ENCODE data around the gene GVQW3.
A peak's percentile ranks its signal among the peaks of the same experiment; 100 is the strongest.

Gene GVQW3

GRCh38 chr11:76380977-76381719, at the start of gene GVQW3, which contains the start of gene THAP12:
Gene GVQW3 (plus strand): TSS chr11:76381323. CDS start chr11:76381829, 506 bp downstream.
Gene THAP12 (minus strand): TSS chr11:76381132. CDS start chr11:76380836, 296 bp downstream.
- peak; percentile 92 to 96 for DNase-seq (ENCODE audit: low read depth in 2 of 2)

- no peak for DNase-seq (ENCODE audit: low read depth in 2 of 2)
Measured at GRCh38 chr11:76334826-76335389, 46.2 kb upstream of the GVQW3 start.

- DNase-seq (ENCODE audit: low read depth in 2 of 2): no peak
Measured at GRCh38 chr11:76335842-76336241, 45.3 kb upstream of the GVQW3 start.

GRCh38 chr11:76336597-76336996, 44.5 kb upstream of the GVQW3 start:
- no peak for DNase-seq (ENCODE audit: low read depth in 2 of 2)

DNA sequence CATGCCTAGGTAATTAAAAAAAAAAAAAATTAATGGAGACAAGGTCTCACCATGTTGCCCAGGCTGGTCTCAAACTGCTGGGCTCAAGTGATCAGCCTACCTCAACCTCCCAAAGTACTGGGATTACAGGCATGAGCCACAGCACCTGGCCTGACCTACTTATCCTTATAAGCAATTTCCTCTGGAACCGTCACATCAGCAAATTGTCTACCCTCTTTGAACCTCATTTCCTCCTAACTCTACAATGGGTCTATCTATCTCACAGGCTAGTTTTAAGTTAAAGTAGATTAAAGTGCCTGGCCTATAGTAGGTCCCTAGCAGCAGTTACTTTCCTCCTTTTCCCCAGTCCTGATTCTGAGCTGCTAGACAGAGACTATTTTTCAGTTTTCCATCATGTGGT, 43.7 kb upstream of the GVQW3 start:
- no peak for DNase-seq (ENCODE audit: low read depth in 2 of 2)

- DNase-seq (ENCODE audit: low read depth in 2 of 2): no peak
Measured at GRCh38 chr11:76337923-76338322, 43.2 kb upstream of the GVQW3 start.

DNA sequence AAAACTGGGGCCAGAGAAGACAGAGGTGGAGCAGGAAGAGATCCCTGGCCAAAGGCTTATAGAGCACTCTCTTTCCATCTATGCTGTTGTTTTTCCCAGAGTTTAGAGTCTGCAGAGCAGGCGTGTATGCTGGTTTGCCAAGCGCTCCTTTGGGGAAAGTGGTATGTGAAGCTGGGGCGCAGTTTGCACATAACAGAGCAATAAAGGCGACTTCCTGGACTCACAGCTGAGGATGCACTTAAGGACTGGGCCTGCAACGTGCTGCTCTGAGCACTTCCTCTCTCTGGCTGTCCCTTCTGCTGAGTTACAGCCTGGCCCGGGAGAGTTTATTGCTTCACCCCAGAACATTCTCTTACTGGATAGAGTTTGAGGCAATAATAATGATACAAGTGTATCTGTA, 41.9 kb upstream of the GVQW3 start:
- no peak for DNase-seq (ENCODE audit: low read depth in 2 of 2)

DNA sequence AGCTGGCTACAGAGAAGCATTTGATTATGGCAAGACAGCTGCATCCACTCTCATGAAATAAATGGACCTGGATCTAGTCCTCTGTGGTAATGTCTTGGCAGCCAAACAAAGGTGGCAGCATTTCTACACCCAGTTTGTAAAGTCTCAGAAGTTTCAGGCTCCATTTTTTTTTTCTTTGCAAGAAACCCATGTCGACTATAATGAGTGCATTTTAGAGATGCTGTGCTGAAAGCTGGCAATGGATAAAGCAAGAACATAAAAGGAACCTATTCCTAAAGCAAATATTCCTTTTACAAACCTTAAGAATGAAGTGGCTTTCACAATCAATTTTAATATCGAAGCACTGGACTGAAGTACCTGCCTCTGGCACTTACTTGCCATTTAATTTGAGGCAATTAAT, 33.7 kb upstream of the GVQW3 start:
- DNase-seq (ENCODE audit: low read depth in 2 of 2): no peak

- no peak for DNase-seq (ENCODE audit: low read depth in 2 of 2)
Measured at GRCh38 chr11:76348348-76348747, 32.8 kb upstream of the GVQW3 start.

DNA sequence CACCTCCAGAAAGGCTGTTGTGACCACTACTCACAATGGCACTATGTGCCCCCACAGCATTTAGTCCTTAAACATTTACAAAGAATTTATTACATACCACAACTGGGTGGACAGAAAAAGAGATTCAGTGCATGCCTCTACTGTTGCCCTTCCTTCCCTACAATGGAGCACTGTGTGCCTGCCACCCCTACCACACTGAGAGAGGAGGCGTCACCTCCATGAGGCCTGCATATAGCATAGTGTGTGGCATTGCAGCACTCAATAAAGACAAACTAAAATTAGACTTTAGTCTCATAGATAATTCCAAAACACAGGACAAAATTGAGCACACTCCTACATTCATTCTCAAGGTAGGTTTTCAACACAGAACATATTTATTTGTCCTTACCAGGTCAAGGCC, 26.0 kb upstream of the GVQW3 start:
- no peak for DNase-seq (ENCODE audit: low read depth in 2 of 2)

- no peak for DNase-seq (ENCODE audit: low read depth in 2 of 2)
Measured at GRCh38 chr11:76361374-76361773, 19.7 kb upstream of the GVQW3 start.

DNA sequence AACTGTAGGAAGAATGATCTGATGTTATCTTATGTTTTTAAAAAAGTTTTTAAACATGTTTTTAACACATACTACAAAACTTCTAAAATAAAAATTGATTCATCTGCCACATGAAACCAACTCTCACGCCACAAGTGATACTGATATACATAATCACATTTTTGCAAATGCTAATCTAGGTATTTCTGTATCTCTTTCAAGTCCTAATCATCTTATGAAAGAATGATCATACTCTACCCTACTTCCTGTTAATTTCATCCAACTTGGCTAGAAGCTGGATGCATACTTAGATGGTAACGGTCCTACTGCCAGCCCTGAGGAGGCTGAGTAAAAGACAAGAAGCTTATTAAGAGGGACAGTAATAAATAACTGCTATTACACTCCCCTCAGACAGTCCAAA, 19.3 kb upstream of the GVQW3 start:
- DNase-seq (ENCODE audit: low read depth in 2 of 2): no peak

DNA sequence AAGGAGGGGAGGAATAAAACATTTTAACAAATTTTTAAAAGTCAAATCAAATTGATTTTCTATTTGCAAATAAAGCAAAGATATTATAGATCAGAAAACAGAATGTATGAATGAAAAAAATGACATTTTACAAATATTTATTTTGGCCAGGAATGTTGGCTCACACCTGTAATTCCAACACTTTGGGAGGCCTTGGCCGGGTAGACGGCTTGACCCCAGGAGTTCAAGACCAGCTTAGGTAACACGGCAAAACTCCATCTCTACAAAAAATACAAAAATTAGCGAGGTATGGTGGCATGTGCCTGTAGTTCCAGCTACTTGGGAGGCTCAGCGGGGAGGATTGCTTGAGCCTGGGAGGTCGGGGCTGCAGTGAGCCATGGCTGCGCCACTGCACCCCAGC, 18.4 kb upstream of the GVQW3 start:
- DNase-seq (ENCODE audit: low read depth in 2 of 2): no peak

GRCh38 chr11:76365038-76365679, 16.0 kb upstream of the GVQW3 start:
- no peak for DNase-seq (ENCODE audit: low read depth in 2 of 2)

- no peak for DNase-seq (ENCODE audit: low read depth in 2 of 2)
Measured at GRCh38 chr11:76368490-76368889, 12.6 kb upstream of the GVQW3 start.

DNA sequence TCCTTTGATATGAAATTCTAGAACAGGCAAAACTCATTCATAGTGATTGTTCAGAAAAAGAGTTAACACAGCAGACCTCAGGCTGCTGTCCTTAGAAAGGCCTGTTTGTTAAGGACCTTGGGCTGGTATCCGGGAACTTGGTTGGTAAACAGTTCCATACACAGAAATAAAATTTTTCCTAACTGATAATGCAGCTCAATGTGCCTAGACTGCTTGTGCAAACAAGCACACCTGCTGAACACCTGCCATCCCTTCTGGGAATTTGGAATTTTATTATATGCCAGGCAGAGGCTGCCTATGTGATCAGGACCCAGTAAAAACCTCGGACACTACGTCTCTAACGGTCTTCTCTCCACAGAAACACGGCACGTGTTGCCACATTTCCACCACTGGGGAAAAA, 11.7 kb upstream of the GVQW3 start:
- no peak for DNase-seq (ENCODE audit: low read depth in 2 of 2)

GRCh38 chr11:76371170-76371569, 10.0 kb upstream of the GVQW3 start:
- peak in 1 of 2 experiments; percentile 12 for DNase-seq (ENCODE audit: low read depth in 2 of 2)

DNA sequence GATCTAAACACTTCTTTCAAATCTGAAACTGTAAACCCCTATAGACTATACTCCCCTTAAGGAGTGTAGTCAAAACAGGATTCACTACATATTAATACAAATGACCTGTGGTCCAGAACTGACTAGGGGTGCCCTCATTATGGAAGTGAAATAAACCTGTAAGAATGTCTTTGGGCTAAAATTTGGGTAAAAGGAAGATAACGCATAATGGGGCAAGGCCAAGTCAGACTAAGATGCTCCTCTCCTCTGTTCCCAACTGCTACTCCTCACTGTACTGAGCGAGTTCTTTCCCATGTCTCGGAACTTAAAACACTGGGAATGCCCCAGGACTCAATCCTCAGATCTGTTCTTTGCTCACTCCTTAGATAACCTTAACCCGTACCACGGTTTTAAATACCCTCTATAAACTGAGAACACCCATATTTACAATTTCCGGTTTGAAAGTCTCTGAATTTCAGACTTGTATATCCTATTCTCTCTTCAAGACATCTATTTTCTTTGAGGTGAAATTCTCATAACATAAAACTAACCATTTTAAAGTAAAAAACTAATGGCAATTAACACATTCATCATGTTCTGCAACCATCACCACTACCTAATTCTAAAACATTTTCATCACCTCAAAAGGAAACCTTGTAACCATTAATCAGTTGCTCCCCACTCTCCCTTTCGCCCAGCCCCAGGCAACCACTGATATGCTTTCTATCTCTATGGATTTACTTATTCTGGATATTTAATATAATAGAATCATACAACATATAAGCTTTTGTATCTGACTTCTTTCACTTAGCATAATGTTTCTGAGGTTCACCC, 4.2 kb upstream of the GVQW3 start:
- DNase-seq (ENCODE audit: low read depth in 2 of 2): no peak

GRCh38 chr11:76379807-76380158, 1.3 kb upstream of the GVQW3 start:
- DNase-seq (ENCODE audit: low read depth in 2 of 2): no peak

DNA sequence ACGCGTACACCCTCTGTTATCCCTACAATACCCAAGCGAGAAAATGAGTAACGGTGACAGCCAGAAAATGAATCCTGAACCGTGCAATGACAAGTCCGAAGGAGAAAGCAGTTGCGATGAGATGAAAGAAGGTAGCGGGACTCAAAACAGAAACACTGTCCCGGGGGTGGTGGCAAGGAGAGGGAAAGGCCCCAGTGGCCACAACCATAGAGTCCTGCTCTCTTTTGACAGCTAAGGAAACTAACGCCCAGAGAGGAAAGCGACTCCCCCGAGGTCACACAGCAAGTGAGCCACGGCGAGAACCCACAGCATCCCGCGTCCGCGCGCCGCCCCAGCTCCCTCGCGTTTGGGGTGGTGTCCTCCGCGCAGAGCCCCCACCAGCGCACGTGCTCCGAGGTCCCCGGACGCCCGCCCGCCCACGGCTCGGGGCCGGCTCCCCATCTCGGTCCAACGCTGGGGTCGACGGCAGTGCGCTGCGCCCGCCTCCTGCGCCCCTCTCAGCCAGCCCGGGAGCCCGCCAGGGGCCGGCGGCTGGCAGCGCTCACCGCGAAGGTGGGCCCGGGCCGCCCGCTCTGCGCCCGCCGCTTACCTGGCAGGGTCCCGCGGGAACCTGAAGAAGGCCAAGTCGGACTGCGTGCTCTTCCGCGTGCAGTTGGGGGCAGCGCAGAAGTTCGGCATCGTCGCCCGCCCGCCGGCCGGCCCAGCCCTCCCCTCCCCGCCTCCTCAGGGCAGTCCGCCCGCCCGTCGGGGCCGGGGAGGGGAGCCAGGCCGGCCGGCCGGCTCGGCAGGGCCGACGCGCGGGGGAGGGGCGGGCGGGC, 755 bp upstream of the GVQW3 start:
- peak; percentile 35 to 40 for DNase-seq (ENCODE audit: low read depth in 2 of 2)

DNA sequence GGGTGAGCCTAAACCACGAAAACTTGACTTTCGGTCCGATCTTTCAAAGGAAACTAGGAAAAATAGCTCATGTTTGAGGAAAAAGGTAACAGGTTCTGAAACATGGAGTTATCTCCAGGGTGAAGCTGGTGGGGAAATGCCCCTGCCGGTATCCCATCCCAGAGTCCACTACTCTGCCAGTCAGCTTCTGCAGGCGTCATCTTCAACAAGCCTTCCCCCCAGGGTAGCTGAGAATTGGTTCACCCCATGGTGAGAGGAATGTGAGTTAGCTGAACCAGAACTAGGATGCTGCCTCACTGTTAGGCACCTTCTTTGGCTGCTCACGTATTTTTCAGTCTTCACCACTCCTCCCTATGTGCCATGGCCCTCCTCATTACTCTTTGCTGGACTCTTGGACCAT, 1.1 kb downstream of the GVQW3 start:
- no peak for DNase-seq (ENCODE audit: low read depth in 2 of 2)
